Measurements from ENCODE around the gene AVPR2.

GRCh38 chrX:153869473-153870287 is 34.8 kb upstream of the AVPR2 start:
- no peak for TF ChIP-seq CTCF (conservative IDR thresholded peaks at IDR 0.05; ENCODE audit: low read depth, low read length)
- TF ChIP-seq EZH2 (IDR thresholded peaks at IDR 0.05; ENCODE audit: low read length, unreplicated experiment): no peak
